Measurements from ENCODE around the gene DYRK1A. TPM values are rescaled to one million over a fixed set of nuclear protein-coding genes. Genes with fewer than 3 reads are reported as not detected.

DYRK1A gene
- total RNA-seq, 1 donor from 2014 or later: 23.6 TPM

DNA sequence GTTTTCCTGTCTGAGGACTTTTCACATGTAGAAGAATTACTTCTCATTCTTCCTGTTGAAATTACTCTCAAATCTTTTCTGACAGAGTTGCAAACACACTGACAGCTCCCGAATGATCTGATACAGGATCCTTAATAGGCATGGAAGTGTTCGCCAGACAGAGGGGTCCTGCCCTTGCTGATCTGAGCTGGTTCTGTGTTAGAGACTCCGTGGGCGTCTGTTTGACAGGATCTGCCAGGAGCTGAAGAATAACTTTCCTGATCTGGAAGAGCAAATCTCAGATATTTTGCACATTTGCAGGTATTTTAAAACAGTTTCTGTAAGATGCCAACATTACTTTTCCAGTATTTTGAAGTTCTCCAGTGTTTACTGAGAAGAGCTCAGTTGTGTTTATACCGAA is 202.3 kb downstream of the DYRK1A start:
- TF ChIP-seq, protein P1, sequence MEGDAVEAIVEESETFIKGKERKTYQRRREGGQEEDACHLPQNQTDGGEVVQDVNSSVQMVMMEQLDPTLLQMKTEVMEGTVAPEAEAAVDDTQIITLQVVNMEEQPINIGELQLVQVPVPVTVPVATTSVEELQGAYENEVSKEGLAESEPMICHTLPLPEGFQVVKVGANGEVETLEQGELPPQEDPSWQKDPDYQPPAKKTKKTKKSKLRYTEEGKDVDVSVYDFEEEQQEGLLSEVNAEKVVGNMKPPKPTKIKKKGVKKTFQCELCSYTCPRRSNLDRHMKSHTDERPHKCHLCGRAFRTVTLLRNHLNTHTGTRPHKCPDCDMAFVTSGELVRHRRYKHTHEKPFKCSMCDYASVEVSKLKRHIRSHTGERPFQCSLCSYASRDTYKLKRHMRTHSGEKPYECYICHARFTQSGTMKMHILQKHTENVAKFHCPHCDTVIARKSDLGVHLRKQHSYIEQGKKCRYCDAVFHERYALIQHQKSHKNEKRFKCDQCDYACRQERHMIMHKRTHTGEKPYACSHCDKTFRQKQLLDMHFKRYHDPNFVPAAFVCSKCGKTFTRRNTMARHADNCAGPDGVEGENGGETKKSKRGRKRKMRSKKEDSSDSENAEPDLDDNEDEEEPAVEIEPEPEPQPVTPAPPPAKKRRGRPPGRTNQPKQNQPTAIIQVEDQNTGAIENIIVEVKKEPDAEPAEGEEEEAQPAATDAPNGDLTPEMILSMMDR (conservative IDR thresholded peaks at IDR 0.05; ENCODE audit: low read depth, low read length): no peak
- no peak overlapping the region for H3K4me3 ChIP-seq (ENCODE audit: low read depth, low read length)
- DNase-seq (ENCODE audit: low read depth): no peak

DNA sequence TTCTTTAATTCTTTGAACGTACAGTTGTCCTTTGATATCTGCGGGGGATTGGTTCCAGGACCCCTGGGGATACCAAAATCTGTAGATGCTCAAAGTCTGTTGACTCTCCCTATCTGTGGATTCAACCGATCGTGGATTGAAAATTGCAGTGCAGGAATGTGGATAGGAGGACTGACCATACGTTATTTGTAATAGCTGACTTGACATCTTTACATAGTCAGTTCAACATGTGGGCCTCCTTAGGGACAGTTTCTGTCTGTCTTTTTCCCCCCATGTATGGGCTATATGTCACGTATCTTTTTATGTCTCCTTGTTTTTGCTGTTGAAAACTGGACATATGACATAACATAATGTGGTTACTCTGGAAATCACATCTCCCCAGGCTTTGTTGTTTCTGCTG is 204.9 kb downstream of the DYRK1A start:
- H3K4me3 ChIP-seq (ENCODE audit: low read depth, low read length): no peak overlapping the region
- TF ChIP-seq, protein P1 (conservative IDR thresholded peaks at IDR 0.05; ENCODE audit: low read depth, low read length): no peak
- no peak for DNase-seq (ENCODE audit: low read depth)

DNA sequence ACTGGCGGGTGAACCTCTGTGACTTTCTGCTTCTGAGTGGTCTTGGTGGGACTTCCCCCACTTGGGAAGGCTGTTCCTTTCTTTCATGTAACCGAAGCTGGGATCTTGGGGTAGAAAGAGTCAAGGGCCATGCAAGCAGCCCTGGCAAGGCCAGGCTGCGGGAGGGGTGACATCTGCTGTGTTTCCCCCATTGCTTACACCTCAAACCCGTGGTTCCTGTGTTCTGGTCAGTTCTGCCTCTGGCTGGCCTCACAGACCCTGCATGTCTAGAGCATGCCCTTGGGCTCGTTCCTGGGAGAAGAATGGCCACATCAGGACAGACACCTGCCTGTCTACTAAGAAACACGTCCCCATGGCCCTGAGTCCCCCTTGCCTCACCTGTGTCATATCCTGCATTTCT is 207.7 kb downstream of the DYRK1A start:
- TF ChIP-seq, protein P1 (conservative IDR thresholded peaks at IDR 0.05; ENCODE audit: low read depth, low read length): no peak
- no peak overlapping the region for H3K4me3 ChIP-seq (ENCODE audit: low read depth, low read length)
- DNase-seq (ENCODE audit: low read depth): no peak

DNA sequence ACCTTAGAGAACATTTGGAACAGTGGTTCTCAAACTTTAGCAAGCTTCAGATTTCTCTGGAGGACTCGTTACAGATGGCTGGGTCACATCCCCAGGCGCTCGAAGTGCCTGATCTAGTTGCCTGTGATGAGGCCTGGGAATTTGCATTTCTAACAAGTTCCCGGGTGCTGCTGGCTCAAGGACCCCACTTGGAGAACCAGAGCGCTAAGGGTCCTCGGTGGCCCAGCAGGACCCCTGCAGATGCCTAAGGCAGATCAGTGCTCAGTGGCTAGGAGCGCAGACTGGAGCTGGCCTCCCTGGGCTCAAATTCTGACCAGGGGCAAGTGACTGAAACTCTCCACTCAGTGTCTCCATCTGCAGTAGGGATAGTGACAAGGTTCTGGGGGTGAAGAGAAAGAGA is 208.2 kb downstream of the DYRK1A start:
- no peak for DNase-seq (ENCODE audit: low read depth)
- TF ChIP-seq, protein P1 (conservative IDR thresholded peaks at IDR 0.05; ENCODE audit: low read depth, low read length): no peak
- H3K4me3 ChIP-seq (ENCODE audit: low read depth, low read length): no peak overlapping the region

DNA sequence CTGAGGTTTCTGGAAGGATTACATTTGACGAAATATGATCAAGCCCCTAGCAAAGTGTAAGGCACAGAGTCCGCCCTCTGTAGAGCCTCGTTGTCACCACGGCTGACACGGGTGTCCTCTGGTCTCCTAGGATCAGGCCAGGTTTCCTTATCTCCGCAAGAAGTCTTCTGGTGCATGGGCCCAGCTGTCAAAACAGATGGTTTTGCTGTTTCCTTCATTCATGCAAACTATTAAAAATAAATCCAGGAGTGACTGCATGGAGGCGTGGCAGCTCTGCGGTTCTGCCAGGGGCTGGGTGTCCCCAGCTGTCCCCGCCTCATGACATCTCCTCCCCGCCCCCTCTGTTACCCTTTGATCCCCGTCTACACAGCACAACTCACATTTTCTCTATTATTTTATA is 209.0 kb downstream of the DYRK1A start:
- TF ChIP-seq, protein P1 (conservative IDR thresholded peaks at IDR 0.05; ENCODE audit: low read depth, low read length): no peak
- no peak overlapping the region for H3K4me3 ChIP-seq (ENCODE audit: low read depth, low read length)
- no peak for DNase-seq (ENCODE audit: low read depth)

Other genes with a start within 250 kb of the DYRK1A start
- 31.2 and 48.6 TPM in 2 replicates for gene VPS26C, start 99.4 kb upstream of the DYRK1A start, total RNA-seq

Measured in epithelial cell of proximal tubule (primary cell).